Thyroid gland (tissue), 4 donors: ENCODE measurements around the gene SLC2A9.

Source experiments
- POLR2A ChIP-seq, 2 donors: fragments of 450-650 bp; IDR thresholded peaks; one replicate each; pipeline ENCODE4 v1.6.1; 2017; ENCODE audit warnings: antibody characterized with exemption in 2 of 2, mild to moderate bottlenecking in 2 of 2, moderate library complexity in 1 of 2
- TF ChIP-seq, protein P1 (sequence below), 6 experiments: fragments of 200-600 bp in 3 of 6; fragments of 450-650 bp in 3 of 6; sonication (generic) in 3 of 6; IDR thresholded peaks; one replicate each; pipeline ENCODE4 v1.5.1; 2016 to 2019; ENCODE audit warnings: antibody characterized with exemption in 6 of 6, mild to moderate bottlenecking in 2 of 6, inconsistent platforms in 1 of 6, moderate library complexity in 1 of 6

DNA sequence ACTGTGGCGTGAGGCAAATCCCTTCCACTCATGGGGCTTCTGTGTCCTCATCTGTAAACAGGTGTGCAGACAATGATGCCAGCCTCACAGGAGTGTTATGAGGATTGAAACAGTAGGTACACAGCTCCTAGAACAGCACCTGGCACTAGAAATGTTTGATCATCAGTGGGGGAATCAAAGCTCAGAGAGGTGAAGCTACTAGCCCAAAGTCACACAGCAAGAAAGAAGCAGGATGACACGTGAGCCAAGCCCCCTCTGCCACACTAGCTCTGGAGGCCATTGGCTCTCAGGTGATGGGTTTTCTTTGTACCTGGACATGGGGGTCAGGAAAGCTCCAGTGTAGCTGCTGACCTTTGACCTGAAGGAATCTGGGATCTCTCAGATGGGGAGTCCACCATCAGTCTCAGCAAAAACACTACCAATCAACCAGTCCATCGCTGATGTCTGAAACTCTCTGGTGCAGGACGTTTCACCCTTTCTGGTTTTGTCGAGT, 13.4 kb upstream of the SLC2A9 start:
- no peak for TF ChIP-seq POLR2A (IDR thresholded peaks at IDR 0.05)
- TF ChIP-seq, protein P1, sequence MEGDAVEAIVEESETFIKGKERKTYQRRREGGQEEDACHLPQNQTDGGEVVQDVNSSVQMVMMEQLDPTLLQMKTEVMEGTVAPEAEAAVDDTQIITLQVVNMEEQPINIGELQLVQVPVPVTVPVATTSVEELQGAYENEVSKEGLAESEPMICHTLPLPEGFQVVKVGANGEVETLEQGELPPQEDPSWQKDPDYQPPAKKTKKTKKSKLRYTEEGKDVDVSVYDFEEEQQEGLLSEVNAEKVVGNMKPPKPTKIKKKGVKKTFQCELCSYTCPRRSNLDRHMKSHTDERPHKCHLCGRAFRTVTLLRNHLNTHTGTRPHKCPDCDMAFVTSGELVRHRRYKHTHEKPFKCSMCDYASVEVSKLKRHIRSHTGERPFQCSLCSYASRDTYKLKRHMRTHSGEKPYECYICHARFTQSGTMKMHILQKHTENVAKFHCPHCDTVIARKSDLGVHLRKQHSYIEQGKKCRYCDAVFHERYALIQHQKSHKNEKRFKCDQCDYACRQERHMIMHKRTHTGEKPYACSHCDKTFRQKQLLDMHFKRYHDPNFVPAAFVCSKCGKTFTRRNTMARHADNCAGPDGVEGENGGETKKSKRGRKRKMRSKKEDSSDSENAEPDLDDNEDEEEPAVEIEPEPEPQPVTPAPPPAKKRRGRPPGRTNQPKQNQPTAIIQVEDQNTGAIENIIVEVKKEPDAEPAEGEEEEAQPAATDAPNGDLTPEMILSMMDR (IDR thresholded peaks at IDR 0.05) = no peak
